ENCODE results near the gene ZDHHC11.

Gene ZDHHC11

GRCh38 chr5:892394-893136 lies 41.8 kb upstream of the ZDHHC11 start, which contains the start of the genes BRD9 and TRIP13:
Gene BRD9 (minus strand): TSS chr5:892801. CDS start chr5:892657, 144 bp downstream.
Gene TRIP13 (plus strand): TSS chr5:892884. CDS start chr5:892999, 115 bp downstream.
- peak within 1 kb of the TSS; percentile 6 for H3K27ac ChIP-seq (ENCODE audit: low read length, poor library complexity, severe bottlenecking)
- peak within 1 kb of the TSS; percentile 100 for H4K8ac ChIP-seq (ENCODE audit: low read length)
- peak within 1 kb of the TSS; percentile 84 to 99 for H3K18ac ChIP-seq (ENCODE audit: low read depth in 1 of 2, low read length in 2 of 2)
- peaks cover 25% of the 10 kb centered on the region for H3K4me1 ChIP-seq (ENCODE audit: control insufficient read depth, insufficient read depth, low read depth, low read length)
- peak within 1 kb of the TSS; percentile 90 for H2BK5ac ChIP-seq (ENCODE audit: low read depth, low read length, poor library complexity, severe bottlenecking)
- peak within 1 kb of the TSS; percentile 98 for H2BK120ac ChIP-seq (ENCODE audit: low read depth, low read length)
- H3K9me3 ChIP-seq (ENCODE audit: control insufficient read depth, low read length), result no peaks in the 10 kb centered on the region
- H3K9ac ChIP-seq (ENCODE audit: low read length), result peak within 1 kb of the TSS; percentile 96
- peak within 1 kb of the TSS; percentile 87 to 99 for H3K4ac ChIP-seq (ENCODE audit: low read depth in 1 of 2, low read length in 2 of 2)
- DNase-seq, result peak; percentile 76
- under 1% methylated on average over 63 of the region's 91 CpGs for WGBS
- H3K27me3 ChIP-seq (ENCODE audit: control insufficient read depth in 1 of 2, insufficient read depth in 1 of 2, low read length in 2 of 2), result no peaks in the 10 kb centered on the region
- peak within 1 kb of the TSS in 1 of 2 experiments; percentile 8 for H2BK12ac ChIP-seq (ENCODE audit: low read length in 2 of 2)
- peak within 1 kb of the TSS; percentile 96 for H2AFZ ChIP-seq (ENCODE audit: low read depth, low read length)
- peak within 1 kb of the TSS; percentile 90 for H3K4me2 ChIP-seq (ENCODE audit: low read length, poor library complexity, severe bottlenecking)
- H3K4me3 ChIP-seq (ENCODE audit: insufficient read depth in 1 of 2, low read depth in 1 of 2, low read length in 2 of 2), result peak within 1 kb of the TSS; percentile 98
- H3K36me3 ChIP-seq (ENCODE audit: control insufficient read depth in 1 of 2, insufficient read depth in 2 of 2, low read depth in 1 of 2, low read length in 2 of 2), result peaks cover 38 to 50% of the 10 kb centered on the region in 2 experiments
- H3K23ac ChIP-seq (ENCODE audit: low read length in 2 of 2), result peak within 1 kb of the TSS in 1 of 2 experiments; percentile 46
- H2BK15ac ChIP-seq (ENCODE audit: low read depth, poor library complexity, severe bottlenecking), result peak within 1 kb of the TSS; percentile 97
- peak within 1 kb of the TSS; percentile 63 to 94 for H3K14ac ChIP-seq (ENCODE audit: low read length in 2 of 2)
- no peak within 1 kb of the TSS for H2AK5ac ChIP-seq (ENCODE audit: low read length, severe bottlenecking)
- peak within 1 kb of the TSS; percentile 99 for H4K91ac ChIP-seq (ENCODE audit: low read length)
- peaks cover 55% of the 10 kb centered on the region for H3K79me1 ChIP-seq (replicated peaks; ENCODE audit: low read length, poor library complexity, severe bottlenecking)

GRCh38 chr5:891837-892393 lies 41.1 kb upstream of the ZDHHC11 start:
- Histone ChIP-seq H3K9me3 (ENCODE audit: control insufficient read depth, low read length) (no peaks in the 10 kb centered on the region), H2BK12ac (ENCODE audit: low read length in 2 of 2) (peak overlapping the region in 1 of 2 experiments; percentile 8), H3K23ac (ENCODE audit: low read length in 2 of 2) (peak overlapping the region in 1 of 2 experiments; percentile 46), H3K4me3 (ENCODE audit: insufficient read depth in 1 of 2, low read depth in 1 of 2, low read length in 2 of 2) (peak overlapping the region; percentile 98), H3K4ac (ENCODE audit: low read depth in 1 of 2, low read length in 2 of 2) (peak overlapping the region; percentile 87 to 99), H3K36me3 (ENCODE audit: control insufficient read depth in 1 of 2, insufficient read depth in 2 of 2, low read depth in 1 of 2, low read length in 2 of 2) (peaks cover 41 to 57% of the 10 kb centered on the region in 2 experiments), H3K4me1 (ENCODE audit: control insufficient read depth, insufficient read depth, low read depth, low read length) (peaks cover 25% of the 10 kb centered on the region), H3K27me3 (ENCODE audit: control insufficient read depth in 1 of 2, insufficient read depth in 1 of 2, low read length in 2 of 2) (no peaks in the 10 kb centered on the region), H3K4me2 (ENCODE audit: low read length, poor library complexity, severe bottlenecking) (peak overlapping the region; percentile 90), H3K27ac (ENCODE audit: low read length, poor library complexity, severe bottlenecking) (peak overlapping the region; percentile 6), H2AK5ac (ENCODE audit: low read length, severe bottlenecking) (no peak overlapping the region), H3K9ac (ENCODE audit: low read length) (peak overlapping the region; percentile 96), H3K14ac (ENCODE audit: low read length in 2 of 2) (peak overlapping the region; percentile 63 to 89), H3K18ac (ENCODE audit: low read depth in 1 of 2, low read length in 2 of 2) (peak overlapping the region; percentile 84 to 99), H4K91ac (ENCODE audit: low read length) (peak overlapping the region; percentile 87), H2AFZ (ENCODE audit: low read depth, low read length) (peak overlapping the region; percentile 36), H2BK15ac (ENCODE audit: low read depth, poor library complexity, severe bottlenecking) (peak overlapping the region; percentile 36), H2BK120ac (ENCODE audit: low read depth, low read length) (no peak overlapping the region), H2BK5ac (ENCODE audit: low read depth, low read length, poor library complexity, severe bottlenecking) (no peak overlapping the region), H4K8ac (ENCODE audit: low read length) (peak overlapping the region; percentile 100), H3K79me1 (replicated peaks; ENCODE audit: low read length, poor library complexity, severe bottlenecking) (peaks cover 55% of the 10 kb centered on the region)
- peak; percentile 42 for DNase-seq
- WGBS, result 32% methylated on average over 18 of the region's 25 CpGs

- Histone ChIP-seq H3K79me1 (replicated peaks; ENCODE audit: low read length, poor library complexity, severe bottlenecking) (peaks cover 51% of the 10 kb centered on the region), H2BK120ac (ENCODE audit: low read depth, low read length) (no peak overlapping the region), H3K4ac (ENCODE audit: low read depth in 1 of 2, low read length in 2 of 2) (peak overlapping the region in 1 of 2 experiments; percentile 87), H3K23ac (ENCODE audit: low read length in 2 of 2) (peak overlapping the region in 1 of 2 experiments; percentile 51), H3K9ac (ENCODE audit: low read length) (peak overlapping the region; percentile 96), H4K8ac (ENCODE audit: low read length) (peak overlapping the region; percentile 21), H4K91ac (ENCODE audit: low read length) (no peak overlapping the region), H2BK5ac (ENCODE audit: low read depth, low read length, poor library complexity, severe bottlenecking) (no peak overlapping the region), H2AFZ (ENCODE audit: low read depth, low read length) (no peak overlapping the region), H3K9me3 (ENCODE audit: control insufficient read depth, low read length) (no peaks in the 10 kb centered on the region), H3K18ac (ENCODE audit: low read depth in 1 of 2, low read length in 2 of 2) (peak overlapping the region in 1 of 2 experiments; percentile 84), H3K27me3 (ENCODE audit: control insufficient read depth in 1 of 2, insufficient read depth in 1 of 2, low read length in 2 of 2) (no peaks in the 10 kb centered on the region), H3K14ac (ENCODE audit: low read length in 2 of 2) (peak overlapping the region in 1 of 2 experiments; percentile 86), H3K36me3 (ENCODE audit: control insufficient read depth in 1 of 2, insufficient read depth in 2 of 2, low read depth in 1 of 2, low read length in 2 of 2) (peaks cover 46 to 59% of the 10 kb centered on the region in 2 experiments), H2BK12ac (ENCODE audit: low read length in 2 of 2) (peak overlapping the region in 1 of 2 experiments; percentile 8), H3K4me2 (ENCODE audit: low read length, poor library complexity, severe bottlenecking) (peak overlapping the region; percentile 90), H3K27ac (ENCODE audit: low read length, poor library complexity, severe bottlenecking) (no peak overlapping the region), H3K4me3 (ENCODE audit: insufficient read depth in 1 of 2, low read depth in 1 of 2, low read length in 2 of 2) (peak overlapping the region; percentile 98), H2AK5ac (ENCODE audit: low read length, severe bottlenecking) (no peak overlapping the region), H3K4me1 (ENCODE audit: control insufficient read depth, insufficient read depth, low read depth, low read length) (peaks cover 25% of the 10 kb centered on the region), H2BK15ac (ENCODE audit: low read depth, poor library complexity, severe bottlenecking) (no peak overlapping the region)
- peak; percentile 30 for DNase-seq
- 89% methylated on average over 32 of the region's 34 CpGs for WGBS
These were observed 40.5 kb upstream of the ZDHHC11 start for GRCh38 chr5:891117-891836.

All from mesenchymal stem cell (in vitro differentiated cells and primary cell).